ENCODE results near the gene SF3B3.

The SF3B3 gene

DNA sequence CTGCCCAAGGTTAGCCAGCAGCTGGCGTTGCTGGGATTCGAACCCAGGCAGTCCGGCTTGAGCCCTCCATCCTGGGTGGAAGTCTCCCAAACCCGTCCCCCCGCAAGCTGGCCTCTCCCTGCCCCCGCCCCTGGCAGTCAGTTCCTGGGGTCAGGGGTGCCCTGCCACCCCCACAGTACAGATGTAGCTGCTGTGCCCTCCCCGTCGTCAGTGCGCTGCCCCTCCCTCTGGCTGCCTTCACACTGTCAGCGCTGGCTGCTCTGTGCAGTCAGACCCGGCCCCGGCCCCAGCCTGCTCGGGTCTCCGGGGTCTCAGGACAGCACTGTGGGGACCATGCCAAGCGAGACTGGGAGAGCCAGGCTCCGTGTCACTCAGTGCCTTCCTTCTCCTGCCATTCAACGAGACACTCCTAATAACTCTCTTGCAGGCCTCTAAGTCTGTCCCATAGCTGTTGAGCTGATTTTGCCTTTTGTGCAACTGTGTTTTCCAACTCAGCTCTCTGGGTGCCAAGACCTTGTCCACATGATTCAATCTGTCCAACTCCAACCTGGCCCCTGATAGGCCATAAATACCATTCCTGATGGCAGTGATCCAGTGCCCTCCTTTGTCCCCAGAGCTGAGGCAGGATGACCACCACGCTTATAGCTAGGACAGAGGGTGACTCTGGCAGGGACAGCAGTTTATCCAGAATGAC is 67.3 kb downstream of the SF3B3 start:
- DNase-seq (ENCODE audit: low spot score), result no peak

DNA sequence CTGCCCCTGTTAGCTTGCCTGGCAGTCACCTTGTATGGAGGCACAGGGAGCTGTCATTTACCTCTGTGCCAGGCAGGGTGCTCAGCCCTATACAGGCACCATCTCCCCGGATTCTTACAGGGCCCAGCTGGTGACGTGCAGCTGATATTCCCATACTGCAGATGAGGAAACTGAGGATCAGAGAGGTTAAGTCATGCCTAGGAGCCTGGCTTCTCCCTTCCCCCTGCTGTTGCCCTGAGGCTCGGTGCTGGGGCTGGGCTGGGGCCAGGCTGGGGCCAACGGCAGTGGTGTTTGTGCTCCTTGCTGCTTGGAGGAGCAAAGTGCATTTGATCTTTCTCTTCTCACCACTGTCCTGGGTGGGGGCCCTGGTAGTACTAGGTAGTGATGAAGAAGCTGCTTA is 68.0 kb downstream of the SF3B3 start:
- no peak for DNase-seq (ENCODE audit: low spot score)

DNA sequence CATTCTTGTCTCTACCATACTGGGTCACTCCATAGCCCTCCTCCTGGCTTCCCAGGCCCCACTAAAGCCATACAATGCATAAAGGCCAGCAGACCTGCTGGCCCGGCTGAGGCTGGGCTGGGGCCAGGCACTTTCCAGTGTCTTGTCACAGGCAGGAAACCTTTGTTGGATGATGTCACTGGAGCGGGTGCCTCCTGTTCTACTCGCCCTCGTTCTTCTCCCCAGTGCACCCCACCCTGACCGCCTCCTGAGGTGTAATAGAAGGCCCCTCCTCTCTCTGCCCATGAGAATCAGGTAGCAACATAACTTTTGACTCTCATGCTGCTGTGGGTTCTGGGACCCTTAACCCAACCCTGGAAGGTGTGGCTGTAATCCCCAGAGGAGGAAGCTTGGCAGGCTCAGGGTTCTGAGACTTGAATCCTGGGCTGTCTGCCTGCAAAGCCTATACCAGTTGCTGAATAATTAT is 68.5 kb downstream of the SF3B3 start:
- DNase-seq (ENCODE audit: low spot score), result peak; percentile 21

DNA sequence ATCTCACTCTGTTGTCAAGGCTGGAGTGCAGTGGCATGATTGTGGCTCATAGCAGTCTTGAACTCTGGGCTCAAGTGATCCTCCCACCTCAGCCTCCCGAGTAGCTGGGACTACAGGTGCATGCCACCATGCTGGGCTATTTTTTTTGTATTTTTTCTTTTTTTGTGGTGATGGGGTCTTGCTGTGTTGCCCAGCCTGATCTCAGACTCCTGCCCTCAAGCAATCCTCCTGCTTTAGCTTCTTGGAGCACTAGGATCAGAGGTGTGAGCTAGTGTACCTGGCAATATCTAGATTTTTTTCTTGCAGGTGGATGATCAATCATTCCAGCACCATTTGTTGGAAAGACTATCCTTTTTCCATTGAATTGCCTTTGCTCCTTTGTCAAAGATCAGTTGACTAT is 69.9 kb downstream of the SF3B3 start:
- DNase-seq (ENCODE audit: low spot score), result no peak

DNA sequence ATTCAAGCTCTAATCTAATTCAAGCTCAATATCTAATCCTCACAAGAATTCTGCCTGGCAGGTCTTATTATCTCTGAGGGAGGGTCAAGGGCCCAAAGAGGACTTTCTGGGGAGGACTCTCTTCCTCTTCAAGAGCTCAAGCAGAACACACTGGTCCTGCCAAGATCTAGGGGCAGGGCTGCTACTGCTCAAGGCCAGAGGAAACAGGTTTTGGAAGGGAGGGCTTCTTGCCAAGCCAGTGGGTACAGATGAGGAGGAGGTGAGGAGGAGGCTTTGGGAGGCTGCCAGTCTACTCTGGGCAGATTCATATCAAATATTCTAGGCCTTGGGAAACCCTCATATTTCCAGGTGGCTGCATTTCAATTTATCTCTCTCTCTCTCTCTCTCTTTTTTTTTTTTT is 71.0 kb downstream of the SF3B3 start:
- no peak for DNase-seq (ENCODE audit: low spot score)

DNA sequence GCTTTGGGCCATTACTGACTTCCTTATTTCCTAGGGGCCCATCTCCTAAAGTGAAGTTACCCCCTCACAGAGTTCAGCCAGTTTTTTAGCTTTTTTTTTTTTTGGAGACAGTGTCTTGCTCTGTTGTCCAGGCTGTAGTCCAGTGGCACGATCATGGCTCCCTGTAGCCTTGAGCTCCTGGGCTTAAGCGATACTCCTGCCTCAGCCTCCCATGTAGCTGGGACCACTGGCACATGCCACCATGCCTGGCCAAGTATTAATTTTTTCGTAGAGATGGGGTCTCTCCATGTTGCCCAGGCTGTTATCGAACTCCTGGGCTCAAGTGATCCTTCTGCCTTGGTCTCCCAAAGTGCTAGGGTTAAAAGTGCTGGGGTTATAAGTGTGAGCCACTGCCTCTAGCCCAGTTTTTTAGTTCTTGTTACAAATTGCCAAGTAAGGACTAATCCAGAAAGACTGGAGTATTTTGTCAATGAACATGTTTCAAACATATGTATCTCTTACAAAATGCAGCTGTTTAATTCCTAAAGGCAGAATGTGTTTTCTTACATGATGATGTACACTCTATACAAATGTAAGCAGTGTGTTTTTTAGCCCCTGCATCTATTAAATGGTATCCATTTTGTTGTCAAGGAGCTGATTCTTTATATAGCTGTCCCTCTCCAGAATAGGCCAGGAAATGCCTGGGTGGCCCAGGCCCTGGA is 73.7 kb downstream of the SF3B3 start:
- no peak for DNase-seq (ENCODE audit: low spot score)

DNA sequence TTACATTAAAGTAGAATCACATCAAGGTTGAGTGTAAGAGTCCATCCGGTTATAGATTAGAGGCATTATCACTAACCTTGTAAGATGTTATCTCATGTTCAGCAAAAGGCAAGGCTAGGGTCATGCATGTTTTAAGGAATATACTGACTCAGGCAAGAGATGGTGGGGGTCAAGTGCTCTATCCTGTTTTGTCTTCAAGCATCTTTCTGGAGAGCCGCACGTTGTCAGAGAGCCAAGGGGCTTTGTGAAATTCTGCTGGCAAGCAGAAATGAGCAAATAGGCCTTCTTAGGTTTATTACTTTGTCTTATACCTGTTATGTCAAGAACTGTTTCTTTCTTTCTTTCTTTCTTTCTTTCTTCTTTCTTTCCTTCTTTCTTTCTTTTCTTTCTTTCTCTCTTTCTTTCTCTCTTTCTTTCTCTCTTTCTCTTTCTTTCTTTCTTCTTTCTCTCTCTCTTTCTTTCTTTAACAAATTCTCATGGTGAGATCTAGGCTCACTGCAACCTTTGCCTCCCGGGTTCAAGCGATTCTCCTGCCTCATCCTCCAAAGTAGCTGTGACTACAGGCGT is 75.4 kb downstream of the SF3B3 start:
- DNase-seq (ENCODE audit: low spot score), result no peak

DNA sequence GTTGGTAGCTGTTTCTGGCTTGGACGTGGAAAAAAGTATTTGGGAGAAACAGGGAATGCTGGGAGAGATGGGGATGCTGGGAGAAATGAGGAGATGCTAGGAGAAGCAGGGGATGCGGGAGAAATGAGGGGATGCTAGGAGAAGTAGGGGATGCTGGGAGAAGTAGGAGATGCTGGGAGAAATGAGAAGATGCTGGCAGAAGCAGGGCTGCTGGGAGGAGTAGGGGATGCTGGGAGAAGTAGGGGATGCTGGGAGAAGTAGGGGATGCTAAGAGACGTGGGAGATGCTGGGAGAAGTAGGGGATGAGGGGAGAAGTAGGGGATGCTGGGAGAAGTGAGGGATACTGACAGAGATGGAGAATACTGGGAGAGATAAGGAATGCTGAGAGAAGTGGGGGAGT is 77.1 kb downstream of the SF3B3 start:
- DNase-seq (ENCODE audit: low spot score), result no peak

DNA sequence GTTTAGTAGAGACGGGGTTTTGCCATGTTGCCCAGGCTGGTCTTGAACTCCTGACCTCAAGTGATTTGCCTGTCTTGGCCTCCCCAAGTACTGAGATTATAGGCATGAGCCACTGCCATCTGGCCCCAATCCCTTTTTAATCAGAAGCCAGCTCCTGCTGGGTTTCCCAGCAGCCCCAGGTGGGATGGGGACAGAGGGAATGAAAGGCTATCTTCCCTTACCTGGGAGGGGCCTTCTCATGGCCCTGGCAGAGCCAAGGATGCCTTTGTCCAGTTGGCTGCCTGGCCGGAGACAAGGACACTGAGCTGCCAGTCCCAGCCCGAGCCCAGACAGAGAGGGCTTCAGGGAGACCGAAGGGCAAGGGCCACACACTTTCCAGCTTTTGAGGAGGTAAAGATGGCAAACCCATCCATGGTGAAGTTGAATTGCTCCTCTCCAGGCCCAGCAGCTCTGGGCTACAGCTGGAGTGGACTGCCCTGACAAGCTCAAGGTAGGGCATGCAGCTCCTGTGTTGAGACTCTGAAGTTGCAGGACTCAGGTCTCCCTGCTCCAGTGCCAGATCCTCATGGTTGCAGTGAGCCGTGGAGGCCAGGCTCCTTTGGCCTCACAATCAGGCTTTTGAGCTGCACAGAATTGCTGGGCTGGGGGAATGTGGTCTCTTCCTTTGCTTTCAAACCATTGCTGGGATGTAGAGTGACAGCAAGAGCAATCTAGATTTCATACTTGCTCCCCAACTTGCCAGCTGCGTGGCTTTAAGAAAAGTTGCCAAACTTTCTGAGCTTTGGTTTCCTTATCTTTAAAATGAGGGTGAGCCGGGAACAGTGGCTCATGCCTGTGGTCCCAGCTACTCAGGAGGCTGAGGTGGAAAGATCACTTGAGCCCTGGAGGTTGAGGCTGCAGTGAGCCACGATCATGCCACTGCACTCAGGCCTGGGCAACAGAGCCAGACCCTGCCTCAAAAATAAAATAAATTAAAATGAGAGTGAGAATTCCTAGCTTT is 78.3 kb downstream of the SF3B3 start:
- no peak for DNase-seq (ENCODE audit: low spot score)

DNA sequence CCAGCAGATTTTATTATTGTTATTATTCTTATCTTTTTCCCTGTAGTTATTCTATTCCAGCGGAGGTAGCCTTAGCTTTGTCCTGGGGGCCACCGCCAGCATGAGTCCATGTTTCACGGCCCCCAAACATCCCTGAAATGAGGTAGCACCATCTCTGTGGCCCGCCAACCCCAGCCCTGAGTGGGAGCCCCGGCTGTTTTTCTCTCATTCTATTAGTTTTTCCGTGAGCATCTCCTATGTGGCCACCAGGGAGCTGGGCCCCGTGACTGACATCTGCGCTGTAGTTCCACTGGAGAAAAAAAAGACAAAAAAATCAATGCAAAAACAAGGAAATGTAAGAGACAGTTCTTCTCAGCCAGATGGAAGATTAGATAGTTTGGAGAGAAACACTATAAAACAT is 79.2 kb downstream of the SF3B3 start:
- no peak for DNase-seq (ENCODE audit: low spot score)

DNA sequence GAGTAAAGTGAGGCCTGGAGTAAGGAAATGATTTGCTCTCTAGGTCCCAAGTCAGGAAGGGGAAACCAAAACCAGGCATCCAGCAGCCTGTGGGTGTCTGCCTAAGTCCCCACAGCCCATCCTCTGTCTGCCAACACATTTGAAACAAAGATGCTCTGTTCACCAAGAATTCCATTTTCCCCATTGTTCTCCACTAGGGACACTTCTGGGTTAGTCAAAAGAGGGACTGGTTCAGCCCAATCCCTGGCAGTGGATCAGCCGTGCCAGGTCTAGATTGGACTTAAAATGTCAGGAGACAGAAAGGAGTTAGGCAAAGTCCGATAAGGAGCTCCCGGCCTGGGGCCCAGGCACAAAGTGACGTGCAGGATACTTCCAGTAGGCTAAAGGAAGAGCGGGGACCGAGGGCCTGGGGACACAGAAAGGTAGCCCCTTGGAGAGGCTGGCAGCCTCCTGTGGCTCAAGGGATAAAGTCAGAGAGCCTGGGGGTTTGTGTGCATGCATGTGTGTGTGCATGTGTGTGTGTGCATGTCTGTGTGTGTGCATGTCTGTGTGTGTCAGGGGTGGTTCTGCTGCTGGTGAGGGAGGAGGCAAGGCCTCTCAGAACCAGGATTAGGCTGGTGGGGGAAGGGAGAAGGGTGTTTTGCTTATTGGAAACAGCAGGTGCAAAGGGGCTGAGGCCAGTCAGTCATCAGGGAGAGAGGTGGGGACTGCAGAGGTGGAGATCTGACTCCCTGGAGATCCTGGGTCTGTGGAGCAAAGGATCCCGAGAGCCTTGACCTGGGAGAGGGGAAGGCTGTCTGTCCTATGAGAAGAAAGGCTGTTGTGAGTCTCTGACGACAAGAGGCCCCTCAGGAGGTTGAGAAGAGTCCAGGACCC is 81.0 kb downstream of the SF3B3 start:
- no peak for DNase-seq (ENCODE audit: low spot score)

DNA sequence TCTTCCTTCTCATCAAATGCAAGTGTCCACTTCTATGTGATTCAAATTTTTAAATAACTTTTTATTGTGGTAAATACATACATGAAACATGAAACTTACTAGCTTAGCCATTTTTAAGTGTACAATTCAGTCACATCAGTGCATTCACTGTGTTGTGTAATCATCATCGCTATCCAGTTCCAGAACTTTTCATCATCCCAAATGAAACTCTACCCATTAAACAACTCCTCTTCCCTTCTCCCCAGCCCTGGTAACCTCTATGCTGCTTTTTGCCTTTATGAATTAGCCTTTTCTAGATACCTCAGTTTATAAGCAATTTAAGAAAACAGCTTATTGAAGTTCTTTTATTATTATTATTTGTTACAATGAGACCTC is 81.7 kb downstream of the SF3B3 start:
- no peak for DNase-seq (ENCODE audit: low spot score)

DNA sequence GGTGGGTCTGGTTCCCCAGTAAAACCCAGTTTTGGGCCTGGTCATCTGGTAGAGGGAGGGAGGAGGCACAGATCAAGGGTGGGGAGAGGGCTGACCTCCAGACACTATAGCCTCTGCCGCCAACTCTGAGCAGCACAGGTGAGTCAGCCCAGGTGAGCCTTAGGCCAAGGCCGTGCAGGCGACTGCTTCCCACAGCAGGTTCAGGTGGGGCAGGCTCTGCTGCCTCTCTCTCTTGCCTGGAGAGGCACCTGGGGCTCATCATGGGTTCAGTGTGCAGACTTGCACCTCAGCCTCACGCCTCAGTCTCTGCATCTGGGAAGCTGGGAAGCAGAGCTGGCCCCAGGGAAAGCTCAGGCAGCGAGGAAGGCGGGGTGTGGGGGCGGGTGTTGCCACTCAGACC is 84.9 kb downstream of the SF3B3 start:
- no peak for DNase-seq (ENCODE audit: low spot score)

DNA sequence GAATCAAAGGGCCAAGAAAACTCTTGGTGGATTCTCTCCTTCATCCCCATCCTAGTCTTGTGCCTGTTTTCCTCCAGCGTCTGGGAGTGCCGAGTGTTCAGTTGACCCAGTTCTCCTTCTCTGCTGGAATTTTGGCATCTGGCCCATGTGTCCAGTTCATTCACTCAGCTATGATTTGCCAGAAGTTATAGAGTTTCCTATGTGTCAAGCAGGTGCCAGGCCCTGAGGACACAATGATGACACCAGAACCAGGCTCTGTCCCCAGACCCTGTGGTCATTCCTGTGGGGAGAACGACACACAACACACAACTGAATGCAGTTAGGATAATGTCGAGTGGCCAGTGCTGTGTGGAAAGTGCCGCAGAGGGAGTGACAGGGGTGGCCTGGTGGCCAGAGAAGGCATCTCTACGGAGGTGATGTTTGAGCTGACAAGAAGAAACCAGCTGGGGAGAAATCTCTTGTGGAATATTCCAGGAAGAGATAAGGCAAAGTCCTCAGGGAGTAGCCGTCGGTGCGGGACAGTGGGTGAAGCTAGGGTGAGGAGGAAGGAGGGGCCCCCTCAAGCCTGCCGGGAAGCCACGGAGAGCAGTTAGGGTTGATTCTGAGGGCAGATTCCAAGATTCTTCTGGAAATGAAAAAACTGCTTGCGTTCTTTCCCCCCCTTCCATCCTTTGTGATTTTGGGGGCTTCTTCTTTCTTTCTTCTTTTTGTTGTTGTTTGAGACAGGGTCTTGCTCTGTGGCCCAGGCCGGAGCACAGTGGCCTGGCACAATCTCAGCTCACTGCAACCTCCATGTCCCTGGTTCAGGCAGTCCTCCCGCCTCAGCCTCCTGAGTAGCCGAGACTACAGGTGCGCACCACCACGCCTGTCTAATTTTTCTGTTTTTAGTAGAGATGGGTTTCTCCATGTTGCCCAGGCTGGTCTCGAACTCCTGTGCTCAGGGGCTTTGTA is 86.9 kb downstream of the SF3B3 start:
- no peak for DNase-seq (ENCODE audit: low spot score)

DNA sequence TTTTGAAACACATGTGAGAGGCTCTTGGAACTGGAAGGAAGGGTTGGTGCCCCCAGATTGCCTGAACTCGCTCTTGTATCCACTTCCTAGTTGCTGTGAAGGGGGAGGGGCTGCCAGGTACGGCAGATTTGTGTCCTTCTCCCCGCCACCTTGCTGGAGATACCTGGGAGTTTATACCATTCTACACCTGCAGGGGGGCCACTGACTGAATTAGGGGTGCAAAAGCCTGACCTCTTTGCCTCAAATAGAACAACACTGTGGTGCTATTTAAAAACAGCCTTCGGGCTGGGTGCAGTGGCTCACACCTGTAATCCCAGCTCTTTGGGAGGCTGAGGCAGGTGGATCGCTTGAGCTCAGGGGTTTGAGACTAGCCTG is 87.6 kb downstream of the SF3B3 start:
- no peak for DNase-seq (ENCODE audit: low spot score)

DNA sequence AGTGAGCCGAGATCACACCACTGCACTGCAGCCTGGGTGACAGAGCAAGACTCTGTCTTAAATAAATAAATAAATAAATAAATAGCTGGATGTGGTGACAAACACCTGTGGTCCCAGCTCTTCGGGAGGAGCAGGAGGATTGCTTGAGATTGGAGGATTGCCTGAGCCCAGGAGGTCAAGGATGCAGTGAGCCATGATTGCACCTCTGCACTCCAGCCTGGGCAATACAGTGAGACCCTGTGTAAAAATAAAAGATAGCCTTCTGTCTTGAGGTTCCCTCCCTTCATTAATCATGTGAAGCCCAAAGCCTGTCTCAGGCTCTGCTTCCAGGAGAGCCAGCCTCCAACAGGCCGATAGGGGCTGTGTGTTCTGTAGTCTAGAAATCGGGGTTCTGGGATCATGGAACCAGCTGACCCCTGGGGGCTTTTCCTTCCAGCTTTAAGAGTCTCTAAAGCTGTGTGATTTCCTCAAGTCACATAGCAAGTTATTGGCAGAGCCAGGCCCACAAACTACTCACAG is 88.2 kb downstream of the SF3B3 start:
- no peak for DNase-seq (ENCODE audit: low spot score)

DNA sequence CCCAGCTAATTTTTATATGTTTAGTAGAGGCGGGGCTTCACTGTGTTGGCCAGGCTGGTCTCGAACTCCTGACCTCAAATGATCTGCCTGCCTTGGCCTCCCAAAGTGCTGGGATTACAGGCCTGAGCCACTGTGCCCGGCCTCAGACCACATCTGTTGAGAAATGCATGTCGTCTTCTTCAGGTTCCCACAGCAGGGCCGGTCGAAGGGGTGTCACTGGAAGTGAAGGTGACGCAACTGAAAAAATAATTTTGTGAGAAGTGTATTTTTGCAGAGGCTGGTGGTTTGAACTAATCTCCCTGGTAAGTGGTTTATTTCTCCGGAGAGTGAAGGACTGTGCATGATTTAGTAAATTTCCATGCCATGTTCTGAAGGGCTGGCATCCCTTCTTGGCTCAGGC is 89.3 kb downstream of the SF3B3 start:
- no peak for DNase-seq (ENCODE audit: low spot score)

DNA sequence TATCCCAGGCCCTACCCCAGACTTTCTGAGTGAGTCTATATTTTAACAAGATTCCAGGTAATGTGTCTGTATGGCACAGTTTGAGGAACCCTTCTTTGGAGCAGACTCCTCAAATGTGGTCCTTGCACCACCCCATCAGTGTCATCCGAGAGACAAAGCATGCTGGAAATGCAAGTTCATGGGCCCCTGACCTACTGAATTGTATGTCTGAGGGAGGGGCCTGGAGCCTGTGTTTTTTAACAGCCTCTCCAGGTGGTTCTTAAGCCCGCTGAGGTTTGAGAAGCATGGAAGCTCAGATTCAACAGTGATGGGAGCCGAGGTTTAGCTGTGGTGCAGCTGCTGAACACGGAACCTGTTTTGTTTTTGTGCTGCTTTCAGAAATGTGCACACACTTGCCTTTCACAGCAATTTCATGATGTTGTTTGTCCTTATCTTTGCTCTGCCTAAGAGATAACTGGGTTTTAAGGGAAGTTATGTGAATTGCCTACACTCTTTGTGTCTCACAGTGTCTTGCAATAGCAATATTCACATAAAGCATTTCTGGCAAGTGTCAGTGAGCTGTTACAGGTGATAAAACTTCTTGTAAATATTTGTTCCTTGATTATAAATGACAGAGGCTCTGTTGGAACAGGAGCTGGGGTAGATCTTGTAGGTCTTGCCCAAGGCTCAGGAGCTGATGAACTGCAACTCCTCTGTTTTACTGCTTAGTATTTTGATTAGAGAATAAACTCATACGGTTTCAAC is 90.8 kb downstream of the SF3B3 start:
- DNase-seq (ENCODE audit: low spot score), result no peak

DNA sequence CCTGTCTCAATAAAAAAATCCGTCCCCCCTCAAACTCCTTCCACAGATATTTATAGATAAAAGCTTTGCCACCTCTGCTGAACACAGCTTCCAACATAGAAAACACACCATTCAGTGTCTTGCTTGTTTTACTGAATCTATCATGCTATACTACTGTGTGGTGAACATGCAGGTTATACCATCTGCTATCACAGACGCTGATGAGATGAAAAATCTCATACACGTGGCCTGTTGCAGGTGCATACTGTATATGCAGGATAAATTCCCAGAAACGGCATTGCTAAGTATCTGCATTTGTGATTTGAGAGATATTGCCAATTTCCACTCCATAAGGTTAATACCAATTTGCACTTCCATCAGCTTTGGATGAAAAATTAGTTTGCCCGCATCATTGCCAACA is 92.3 kb downstream of the SF3B3 start:
- DNase-seq (ENCODE audit: low spot score), result no peak
